HG03460 (cell line): ENCODE results near the gene PI4K2B.
"Not testable (repeated sequence)": the region's sequence is repeated elsewhere in the genome, so short reads cannot be mapped to it uniquely, and the experiment has no call there.

Source experiments
- ATAC-seq: cut with Tn5 transposase; IDR thresholded peaks from one replicate; pipeline ENCODE4 v1.9.1; 2021; ENCODE audit not compliant: unreplicated experiment

PI4K2B gene

DNA sequence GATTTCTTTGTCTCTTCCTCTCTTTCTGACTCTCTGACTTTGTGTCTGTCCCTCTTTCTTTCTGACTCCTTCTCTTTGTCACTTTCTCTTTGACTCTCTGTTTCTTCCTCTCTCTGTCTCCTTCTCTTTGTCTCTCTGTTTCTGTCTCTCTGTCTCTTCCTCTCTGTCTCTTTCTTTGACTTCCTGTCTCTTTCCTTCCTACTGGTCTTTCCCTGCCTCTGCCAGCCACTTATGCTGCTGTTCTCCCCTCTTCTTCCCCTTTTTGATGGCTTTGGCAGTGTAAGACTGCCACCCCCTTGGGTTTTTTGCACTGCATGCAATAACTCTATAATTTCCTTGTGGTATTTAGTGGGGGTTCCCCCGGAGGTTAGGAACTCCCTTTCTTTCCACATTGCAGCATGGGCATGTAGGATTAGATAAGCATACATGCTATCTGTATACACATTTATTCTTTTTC is 6.9 kb downstream of the PI4K2B start:
- ATAC-seq, result not testable (repeated sequence)

DNA sequence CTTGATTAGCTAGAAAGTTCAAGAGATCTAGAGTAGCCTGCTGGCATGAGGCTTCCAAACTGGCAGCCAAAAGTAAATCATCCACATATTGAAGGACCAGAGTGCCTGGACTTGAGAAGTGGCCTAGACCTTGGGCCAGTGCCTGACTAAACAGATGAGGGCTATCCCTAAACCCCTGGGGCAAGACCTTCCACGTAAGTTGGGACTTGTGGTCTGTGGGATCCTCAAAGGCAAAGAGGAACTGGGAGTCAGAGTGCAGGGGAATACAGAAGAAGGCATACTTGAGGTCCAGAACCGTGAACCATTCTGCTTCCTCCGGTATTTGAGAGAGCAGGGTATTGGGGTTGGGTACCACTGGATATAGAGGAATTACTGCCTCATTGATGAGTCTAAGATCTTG is 8.4 kb downstream of the PI4K2B start:
- ATAC-seq, result not testable (repeated sequence)

DNA sequence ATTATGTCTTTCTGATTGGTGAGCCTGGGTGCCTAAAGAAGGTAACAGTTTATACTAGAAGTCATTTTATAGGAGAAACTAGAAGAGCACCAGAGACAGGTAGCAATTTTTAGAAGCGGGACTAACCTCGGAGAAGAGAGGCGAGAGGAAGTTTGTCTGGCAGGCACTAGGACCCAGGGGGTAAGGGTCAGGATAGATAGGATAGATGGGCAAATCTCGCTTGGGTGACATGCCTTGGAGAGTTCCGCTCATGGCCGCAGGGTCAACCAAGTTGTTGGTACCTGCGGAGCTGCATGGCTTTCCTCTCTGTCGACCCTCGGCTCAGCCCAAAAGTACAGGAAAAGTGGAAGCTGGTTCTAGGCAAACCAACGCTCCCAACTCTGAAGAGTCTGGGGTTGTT is 11.3 kb downstream of the PI4K2B start:
- ATAC-seq, result no peak

DNA sequence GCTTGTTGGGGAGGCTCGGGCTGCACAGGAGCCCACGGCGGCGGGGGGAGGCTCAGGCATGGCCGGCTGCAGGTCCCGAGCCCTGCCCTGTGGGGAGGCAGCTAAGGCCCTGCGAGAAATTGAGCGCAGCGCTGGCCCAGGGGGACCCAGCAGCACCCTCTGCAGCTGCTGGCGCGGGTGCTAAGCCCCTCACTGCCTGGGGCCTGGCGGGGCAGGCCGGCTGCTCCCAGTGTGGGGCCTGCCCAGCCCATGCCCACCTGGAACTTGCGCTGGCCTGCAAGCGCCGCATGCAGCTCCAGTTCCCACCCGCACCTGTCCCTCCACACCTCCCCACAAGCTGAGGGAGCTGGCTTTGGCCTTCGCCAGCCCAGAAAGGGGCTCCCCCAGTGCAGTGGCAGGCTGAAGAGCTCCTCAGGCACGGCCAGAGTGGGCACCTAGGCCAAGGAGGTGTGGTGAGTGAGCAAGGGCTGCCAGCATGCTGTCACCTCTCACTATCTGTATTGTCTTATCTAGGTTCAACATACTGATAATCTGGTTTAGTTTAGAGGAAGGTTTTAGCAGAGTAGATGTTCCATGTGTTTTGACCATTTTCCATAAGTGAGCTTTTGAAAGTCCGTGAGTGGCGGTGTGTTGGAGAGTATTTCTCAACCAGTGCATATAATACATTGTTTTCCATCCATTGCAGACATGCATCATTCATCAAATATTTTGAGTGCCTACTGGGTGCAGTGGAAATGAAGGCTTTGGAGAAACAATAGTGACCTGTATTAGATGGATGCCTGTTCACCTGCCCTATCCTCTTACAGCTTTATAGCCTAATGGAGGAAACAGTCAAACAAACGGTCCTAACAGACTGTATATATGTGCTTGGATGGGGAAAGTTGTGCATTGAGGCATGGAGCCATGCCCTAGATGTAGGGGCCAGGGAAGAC is 13.1 kb downstream of the PI4K2B start:
- ATAC-seq, result no peak

DNA sequence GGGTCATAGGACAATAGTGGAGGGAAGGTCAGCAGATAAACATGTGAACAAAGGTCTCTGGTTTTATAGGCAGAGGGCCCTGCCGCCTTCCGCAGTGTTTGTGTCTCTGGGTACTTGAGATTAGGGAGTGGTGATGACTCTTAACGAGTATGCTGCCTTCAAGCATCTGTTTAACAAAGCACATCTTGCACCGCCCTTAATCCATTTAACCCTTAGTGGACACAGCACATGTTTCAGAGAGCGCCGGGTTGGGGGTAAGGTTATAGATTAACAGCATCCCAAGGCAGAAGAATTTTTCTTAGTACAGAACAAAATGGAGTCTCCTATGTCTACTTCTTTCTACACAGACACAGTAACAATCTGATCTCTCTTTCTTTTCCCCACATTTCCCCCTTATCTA is 15.0 kb downstream of the PI4K2B start:
- ATAC-seq, result not testable (repeated sequence)

DNA sequence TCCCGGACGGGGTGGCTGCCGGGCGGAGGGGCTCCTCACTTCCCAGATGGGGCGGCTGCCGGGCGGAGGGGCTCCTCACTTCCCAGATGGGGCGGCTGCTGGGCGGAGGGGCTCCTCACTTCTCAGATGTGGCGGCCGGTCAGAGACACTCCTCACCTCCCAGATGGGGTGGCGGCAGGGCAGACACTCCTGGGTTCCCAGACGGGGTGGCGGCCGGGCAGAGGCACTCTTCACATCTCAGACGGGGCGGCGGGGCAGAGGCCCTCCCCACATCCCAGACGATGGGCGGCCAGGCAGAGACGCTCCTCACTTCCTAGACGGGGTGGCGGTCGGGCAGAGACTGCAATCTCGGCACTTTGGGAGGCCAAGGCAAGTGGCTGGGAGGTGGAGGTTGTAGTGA is 15.7 kb downstream of the PI4K2B start:
- ATAC-seq, result not testable (repeated sequence)

DNA sequence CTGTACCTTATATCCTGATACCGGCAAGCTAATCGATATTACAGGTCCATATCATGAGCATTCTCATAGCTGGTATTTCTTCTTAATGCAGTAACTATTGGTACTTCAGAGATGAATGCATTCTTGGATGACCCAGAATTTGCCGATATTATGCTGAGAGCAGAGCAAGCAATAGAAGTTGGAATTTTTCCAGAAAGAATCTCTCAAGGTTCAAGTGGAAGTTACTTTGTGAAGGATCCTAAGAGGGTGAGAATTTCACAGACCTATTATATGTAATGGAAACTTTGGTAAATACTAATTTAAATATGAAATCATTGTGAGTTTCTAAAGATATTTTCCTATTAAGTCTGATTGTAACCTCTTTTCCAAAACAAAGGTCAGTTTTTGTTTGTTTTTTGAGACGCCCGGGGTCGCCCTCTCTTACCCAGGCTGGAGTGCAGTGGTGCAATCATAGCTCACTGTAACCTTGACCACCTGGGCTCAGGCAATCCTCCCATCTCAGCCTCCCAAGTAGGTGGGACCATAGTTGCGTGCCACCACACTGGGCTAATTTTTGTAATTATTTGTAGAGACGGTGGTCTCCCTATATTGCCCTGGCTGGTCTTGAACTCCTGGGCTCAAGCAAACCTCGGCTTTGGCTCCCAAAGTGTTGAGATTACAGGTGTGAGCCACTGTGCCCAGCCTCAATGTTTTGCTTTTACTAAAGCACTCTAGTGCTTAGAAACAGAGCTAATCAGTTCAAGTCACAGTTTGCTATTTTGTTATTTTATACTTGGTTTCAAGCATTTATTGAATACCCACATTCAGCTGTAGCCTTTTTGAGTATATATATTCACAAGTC is 18.6 kb downstream of the PI4K2B start:
- no peak for ATAC-seq

DNA sequence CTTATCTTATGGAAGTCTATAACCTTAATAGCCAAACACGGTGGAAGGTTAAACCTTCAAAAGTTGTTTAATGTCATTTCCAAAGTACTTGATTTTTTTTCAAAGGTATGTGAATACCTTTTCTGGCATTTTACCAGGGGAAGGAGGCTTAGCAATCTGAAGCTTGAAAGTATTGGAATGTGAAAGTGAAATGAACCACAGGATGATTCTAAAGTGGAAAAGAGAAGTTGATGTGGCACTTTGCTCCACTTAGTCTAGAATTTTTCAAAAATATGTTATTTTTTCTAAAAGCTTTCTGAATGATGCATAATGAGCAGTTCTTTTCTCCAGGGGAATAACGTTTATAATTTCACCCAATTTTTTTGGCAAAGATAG is 19.2 kb downstream of the PI4K2B start:
- ATAC-seq, result no peak

DNA sequence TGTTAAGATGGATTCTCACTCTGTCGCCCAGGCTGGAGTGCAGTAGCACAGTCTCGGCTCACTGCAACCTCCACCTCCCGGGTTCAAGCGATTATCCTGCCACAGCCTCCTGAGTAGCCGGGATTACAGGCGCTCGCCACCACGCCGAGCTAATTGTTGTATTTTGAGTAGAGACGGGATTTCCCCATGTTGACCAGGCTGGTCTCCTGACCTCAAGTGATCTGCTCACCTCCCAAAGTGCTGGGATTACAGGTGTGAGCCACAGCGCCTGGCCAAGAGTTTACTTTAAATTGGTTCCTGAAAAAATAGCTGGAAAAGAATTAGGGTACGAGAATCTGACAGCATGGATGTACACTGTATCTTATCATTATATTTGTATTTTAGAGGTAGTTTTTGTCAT is 20.0 kb downstream of the PI4K2B start:
- not testable (repeated sequence) for ATAC-seq

DNA sequence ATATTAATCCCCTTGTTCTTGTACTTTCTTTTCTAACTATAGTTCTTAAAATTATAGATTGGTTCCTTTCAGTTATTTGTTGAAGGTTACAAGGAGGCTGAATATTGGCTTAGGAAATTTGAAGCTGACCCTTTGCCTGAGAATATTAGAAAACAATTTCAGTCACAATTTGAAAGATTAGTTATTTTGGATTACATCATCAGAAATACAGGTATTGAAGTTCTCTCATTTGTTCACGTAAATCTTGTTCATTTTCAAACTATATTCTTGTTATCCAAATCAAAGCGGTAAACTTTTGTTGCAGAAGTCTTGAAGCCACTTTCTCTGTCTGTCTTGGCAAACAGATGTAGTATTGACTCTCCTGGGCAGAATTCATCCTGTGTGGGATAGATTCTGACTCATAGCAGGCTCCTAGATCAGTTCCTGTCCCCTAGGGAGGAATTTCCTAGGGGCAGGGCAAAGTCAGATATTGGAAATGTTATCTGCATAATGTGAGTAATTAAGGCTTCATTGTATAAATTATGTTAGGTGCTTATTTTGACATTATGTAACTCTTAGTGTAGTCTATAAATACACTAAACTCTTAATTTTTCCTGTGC is 25.2 kb downstream of the PI4K2B start:
- ATAC-seq, result no peak

DNA sequence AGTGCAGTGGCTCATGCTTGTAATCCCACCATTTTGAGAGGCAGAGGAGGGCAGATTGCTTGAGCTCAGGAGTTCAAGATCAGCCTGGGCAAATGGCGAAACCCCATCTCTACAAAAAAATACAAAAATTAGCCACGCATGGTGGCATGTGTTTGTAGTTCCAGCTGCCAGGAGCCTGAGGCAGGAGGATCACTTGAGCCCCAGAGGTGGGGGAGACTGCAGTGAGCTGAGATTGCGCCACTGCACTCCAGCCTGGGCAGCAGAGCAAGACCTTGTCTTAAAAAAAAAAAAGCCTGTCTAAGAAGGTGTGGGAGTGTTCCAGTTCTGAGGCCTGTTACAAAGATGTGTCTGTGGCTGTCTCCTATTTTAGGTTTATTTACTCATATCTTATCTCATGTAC is 38.0 kb downstream of the PI4K2B start:
- no peak for ATAC-seq

DNA sequence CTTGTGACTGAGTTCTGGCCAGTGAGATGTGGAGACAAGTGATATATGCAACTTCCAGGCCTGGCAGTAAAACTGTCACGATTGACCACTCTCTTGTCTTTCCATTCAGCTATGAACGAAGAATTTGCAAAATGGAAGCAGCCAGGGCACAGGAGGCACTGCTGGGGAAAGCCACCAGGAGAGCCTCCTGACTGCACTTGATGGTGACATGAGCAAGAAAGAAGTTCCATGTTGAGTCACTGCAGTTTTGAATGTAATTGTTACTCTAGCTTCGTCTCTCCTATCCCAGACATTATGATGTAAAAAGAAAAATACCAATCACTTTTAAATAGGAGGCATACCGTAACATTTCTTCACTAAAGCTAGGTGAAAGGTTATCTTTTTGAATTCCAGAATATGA is 46.4 kb downstream of the PI4K2B start:
- no peak for ATAC-seq

DNA sequence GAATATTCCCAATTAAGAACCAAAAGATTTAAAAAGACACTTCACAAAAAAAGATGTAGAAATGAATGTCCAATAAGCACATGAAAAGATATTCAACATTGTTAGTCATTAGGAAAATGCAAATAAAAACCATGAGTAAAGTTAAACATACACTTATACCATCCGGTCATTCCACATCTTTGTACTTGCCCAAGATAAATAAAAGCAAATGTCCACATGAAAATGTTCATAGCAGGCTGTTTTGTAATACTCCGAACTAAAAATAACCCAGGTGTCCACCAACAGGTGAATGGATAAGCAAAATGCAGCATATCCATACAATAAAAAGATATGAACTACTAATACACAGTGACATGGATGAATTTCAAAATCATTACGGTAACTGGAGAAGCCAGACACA is 50.1 kb downstream of the PI4K2B start:
- no peak for ATAC-seq

DNA sequence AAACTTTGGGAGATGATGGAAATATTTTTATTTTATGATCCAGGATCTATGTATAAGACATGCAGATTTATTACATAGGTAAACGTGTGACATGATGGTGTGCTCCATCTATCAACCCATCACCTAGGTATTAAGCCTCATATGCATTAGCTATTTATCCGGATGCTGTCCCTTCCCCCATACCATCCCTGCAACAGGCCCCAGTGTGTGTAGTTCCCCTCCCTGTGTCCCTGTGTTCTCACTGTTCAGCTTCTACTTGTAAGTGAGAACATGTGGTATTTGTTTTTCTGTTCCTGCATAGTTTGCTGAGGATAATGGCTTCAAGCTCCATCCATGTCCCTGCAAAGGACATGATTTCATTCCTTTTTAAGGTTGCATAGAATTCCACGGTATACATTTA is 50.6 kb downstream of the PI4K2B start:
- no peak for ATAC-seq

DNA sequence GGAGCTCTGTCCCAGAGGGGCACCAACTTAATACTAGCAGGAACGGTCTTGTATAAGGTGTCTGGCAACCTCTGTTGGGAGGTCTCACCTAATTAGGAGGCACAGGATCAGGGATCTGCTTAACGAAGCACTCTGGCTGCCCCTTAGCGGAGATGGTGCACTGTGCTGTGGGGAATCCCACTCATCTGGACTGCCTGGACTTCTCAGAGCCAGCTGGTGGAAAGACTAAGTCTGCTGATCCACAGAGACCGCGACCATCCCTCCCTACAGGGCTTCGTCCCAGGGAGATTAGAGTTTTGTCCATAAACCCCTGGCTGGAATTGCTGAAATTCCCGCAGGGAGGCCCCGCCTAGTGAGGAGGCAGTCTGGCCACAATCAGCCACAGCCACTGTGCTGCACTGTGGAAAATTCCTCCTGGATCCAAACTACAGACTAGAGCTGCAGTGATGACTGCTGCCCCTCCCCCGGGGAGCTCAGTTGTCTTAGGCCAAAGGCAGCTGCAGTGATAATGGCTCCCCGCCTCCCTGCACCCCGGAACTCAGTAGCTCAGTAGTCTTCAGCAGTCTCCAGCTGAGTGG is 56.7 kb downstream of the PI4K2B start:
- ATAC-seq, result no peak

DNA sequence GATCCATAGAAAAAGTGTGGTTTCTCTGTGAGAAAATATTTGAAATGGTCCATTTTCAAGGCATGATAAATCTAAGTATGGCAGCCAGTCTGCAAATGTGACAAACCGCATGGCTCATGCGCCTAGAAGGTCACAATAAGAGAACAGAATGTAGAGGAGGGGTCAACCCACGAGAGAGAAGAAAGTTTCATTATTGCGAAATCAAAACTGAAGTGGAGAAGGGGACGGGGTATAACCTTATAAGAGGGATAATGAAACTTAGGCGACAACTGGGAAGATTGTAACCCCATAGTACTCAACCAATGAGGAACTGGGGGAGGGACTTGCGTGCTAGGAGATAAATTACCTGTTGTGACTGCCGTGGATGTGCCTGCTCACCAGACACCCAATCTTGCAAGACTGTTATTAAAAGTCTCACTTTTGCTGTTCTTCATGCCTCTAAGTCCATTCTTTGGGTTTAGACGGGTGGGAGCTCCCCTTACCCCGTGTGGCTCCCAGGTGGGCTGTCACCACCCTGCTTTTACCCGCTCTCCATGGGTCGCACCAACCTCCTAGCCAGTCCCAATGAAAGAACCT is 57.4 kb downstream of the PI4K2B start:
- no peak for ATAC-seq

DNA sequence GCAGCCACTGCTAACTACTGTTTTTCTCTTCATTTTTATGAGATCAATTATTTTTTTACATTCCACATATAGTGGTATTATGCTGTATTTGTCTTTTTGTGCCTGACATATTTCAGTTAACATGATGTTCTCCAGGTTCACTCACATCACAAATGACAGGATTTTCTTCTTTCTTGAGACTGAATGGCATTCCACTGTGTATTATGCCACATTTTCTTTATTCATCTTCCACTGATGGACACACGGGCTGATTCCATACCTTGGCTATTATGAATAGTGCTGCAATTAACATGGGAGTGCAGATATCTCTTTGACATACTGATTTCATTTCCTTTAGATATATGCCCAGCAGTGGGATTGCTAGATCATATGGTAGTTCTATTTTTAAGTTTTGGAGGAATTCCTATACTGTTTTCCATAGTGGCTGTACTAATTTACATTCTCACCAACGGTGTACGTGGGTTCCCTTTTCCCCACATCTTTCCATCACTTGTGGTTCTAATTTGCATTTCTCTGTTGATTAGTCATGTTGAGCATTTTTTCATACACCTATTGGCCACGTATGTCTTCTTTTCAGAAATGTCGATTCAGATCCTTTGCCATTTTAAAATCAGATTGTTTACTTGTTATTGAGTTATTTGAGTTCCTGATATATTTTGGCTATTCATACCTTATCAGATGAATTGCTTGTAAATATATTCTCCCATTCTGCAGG is 63.9 kb downstream of the PI4K2B start:
- ATAC-seq, result no peak

DNA sequence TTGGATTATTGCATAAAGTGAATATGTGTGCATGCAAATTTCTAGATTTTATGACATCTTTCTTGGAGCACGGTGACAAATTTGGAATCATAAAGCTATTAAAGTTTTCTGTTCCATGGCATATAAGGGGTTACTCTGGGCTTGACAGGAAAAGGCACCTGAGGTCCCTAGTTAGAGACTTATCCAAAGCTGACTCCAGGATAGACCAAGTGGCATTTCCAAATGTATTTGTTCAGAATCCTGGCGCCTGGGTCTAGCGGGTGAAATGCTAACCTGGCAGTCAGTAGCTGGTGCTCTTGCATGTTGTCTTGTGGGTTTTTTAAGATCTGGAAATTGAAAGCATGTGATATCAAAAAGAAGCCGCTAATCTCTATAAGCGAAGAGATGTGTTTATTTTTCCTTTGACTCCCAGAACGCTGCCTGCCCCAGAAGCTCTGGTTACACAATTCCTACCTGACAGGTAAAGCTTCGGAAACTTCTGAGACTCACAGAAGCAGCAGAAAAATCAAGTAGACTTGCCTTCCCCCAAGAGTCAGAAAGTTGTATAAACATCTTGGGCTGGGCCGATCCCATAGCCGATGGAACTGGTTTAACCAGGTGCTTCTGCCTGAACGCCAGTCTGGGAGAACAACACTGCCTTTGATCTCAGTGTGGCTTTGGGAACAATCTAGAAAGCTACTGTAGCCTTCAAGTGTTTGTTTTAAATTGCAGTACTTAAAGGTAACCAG is 65.8 kb downstream of the PI4K2B start:
- ATAC-seq, result no peak

DNA sequence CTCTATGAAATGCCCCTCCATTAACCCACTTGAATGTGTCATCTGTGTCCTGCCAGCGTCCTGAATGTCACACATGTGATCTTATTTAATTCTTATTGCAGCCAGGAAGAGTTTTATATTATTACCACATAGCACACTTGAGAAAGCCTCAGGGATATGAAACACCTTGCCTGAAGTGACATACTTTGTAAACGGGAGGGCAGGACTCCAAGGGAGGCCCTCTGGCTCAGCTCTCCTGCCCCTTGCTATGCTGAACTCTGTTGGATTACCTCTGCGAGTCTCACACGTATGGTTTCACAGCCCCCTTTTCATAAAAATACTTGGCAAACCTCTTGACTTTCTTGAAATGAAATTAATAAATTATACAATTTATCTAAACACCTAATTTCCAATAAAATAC is 67.6 kb downstream of the PI4K2B start:
- ATAC-seq, result no peak

DNA sequence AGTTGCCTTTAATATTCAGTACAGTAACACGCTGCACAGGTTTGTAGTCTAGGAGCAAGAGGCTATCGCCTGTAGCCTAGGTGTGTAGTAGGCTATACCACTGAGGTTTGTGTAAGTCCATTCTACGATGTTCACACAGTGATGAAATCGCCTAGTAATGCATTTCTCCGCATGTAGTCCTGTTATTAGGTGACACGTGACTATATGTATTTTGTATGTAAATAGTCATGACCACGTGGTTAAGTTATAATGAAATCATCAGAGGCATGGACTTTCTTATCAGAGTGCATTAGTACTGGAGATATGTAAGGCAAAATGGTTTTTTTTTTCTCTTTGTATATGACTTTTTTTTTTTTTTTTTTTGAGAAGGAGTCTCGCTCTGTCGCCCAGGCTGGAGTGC is 68.8 kb downstream of the PI4K2B start:
- ATAC-seq, result no peak
